ENCODE measurements around the gene HOXD11. TPM values are rescaled to one million over a fixed set of nuclear protein-coding genes. Genes with fewer than 3 reads are reported as not detected.

The HOXD11 gene
- total and polyA plus RNA-seq, 2 donors (not counting 3 experiments of a cell fraction or from before 2014, with no cell fraction given) = not detected

DNA sequence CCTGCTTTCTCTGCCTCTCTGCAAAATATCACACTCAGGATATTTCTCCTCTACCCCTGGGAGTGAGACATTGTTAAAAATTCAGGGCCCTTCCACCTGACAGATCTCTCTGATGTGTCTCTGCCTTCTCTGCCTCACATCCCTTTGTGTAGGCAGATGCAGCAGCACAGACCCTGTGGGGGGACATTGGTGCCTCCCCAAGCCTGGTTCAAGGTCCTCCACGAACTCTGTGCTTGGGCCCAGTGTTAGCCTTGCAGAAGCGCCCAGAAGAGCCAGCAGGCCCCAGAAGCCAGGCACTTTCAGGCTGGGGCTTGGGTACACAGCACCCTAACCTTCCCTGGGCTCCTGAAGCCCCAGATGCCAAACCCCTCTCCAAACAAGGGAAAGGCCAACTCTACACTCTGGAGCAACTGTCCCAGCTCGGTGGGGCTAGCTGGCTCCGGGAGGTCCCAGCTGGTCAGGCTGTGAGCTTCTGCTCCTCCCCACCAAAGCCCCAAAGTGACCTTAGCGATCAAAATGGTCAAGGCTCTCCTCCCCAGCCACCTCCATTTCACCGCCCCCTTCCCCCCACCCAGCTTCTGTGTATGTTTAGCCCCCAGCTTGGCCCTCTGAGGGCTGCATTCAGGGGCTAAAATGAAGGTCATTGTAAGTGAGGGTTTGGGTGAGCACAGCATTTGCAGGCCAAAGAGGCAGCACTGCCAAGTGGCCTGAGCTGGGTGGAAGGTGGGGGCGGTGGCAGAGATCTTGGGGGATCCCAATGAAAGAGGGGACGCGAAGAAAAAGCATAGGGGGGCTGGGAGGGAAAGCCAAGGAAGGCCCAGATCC is 18.1 kb downstream of the HOXD11 start:
- POLR2A ChIA-PET = interaction anchor here (0.5 kb wide), 1 partner anchor 513 kb away, joined by 8 read pairs; no protein-coding TSS in a partner anchor
- CTCF ChIA-PET = interaction anchor here (0.6 to 10.1 kb wide), 10 partner anchors 294 to 1038 kb away, joined by 4 to 458 read pairs (median 80); no protein-coding TSS in a partner anchor
- dilution Hi-C loops (cut with MboI; ENCODE audit: extremely low pct_ligation_motif_present, low sequenced_read_pairs) = loop anchor here (25.0 kb wide), 1 partner anchor 512 kb away; no protein-coding TSS in a partner anchor

More for the DNA sequence above, 18.1 kb downstream of the HOXD11 start:
- BruUV-seq (replicated peaks) = no TSS peak
- Histone ChIP-seq H3K27ac (ENCODE audit: insufficient read depth, low read depth, low read length) (no peak overlapping the region), H3K4me3 (replicated peaks in 1 of 3; ENCODE audit: insufficient read depth in 1 of 3, low read depth in 1 of 3, low read length in 3 of 3) (no peak overlapping the region), H3K79me2 (ENCODE audit: control insufficient read depth, insufficient read depth, low read length) (no peaks in the 10 kb centered on the region), H3K9ac (replicated peaks; ENCODE audit: extremely low read depth, insufficient read depth, low read length) (no peak overlapping the region), H2AFZ (ENCODE audit: low read depth, low read length) (no peak overlapping the region), H4K20me1 (replicated peaks; ENCODE audit: control insufficient read depth, extremely low read depth, insufficient read depth, low read length) (no peaks in the 10 kb centered on the region), H3K9me1 (replicated peaks; ENCODE audit: control insufficient read depth, extremely low read depth, insufficient read depth, low read length) (no peaks in the 10 kb centered on the region), H3K36me3 (ENCODE audit: control insufficient read depth in 2 of 2, extremely low read depth in 1 of 2, insufficient read depth in 2 of 2, low read length in 2 of 2) (no peaks in the 10 kb centered on the region), H3K9me3 (replicated peaks; ENCODE audit: control insufficient read depth, insufficient read depth, low read length) (no peaks in the 10 kb centered on the region), H3K27me3 (ENCODE audit: control insufficient read depth in 2 of 2, insufficient read depth in 2 of 2, low read length in 2 of 2) (peaks cover 20 to 26% of the 10 kb centered on the region in 2 experiments), H3K4me2 (ENCODE audit: insufficient read depth, low read length) (no peak overlapping the region), H3K4me1 (ENCODE audit: control insufficient read depth, extremely low read depth, insufficient read depth, low read length) (peaks cover 31% of the 10 kb centered on the region)
- FAIRE-seq (no peak), DNase-seq (ENCODE audit: low read depth, low spot score) (no peak)
- TF ChIP-seq, protein P1, sequence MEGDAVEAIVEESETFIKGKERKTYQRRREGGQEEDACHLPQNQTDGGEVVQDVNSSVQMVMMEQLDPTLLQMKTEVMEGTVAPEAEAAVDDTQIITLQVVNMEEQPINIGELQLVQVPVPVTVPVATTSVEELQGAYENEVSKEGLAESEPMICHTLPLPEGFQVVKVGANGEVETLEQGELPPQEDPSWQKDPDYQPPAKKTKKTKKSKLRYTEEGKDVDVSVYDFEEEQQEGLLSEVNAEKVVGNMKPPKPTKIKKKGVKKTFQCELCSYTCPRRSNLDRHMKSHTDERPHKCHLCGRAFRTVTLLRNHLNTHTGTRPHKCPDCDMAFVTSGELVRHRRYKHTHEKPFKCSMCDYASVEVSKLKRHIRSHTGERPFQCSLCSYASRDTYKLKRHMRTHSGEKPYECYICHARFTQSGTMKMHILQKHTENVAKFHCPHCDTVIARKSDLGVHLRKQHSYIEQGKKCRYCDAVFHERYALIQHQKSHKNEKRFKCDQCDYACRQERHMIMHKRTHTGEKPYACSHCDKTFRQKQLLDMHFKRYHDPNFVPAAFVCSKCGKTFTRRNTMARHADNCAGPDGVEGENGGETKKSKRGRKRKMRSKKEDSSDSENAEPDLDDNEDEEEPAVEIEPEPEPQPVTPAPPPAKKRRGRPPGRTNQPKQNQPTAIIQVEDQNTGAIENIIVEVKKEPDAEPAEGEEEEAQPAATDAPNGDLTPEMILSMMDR (IDR thresholded peaks at IDR 0.05; ENCODE audit: extremely low read depth in 1 of 2, insufficient read depth in 1 of 2, low read depth in 1 of 2, low read length in 2 of 2) = no peak
- TF ChIP-seq EZH2 (IDR thresholded peaks at IDR 0.05; ENCODE audit: borderline replicate concordance, low read depth, low read length, severe bottlenecking) = no peak
- TF ChIP-seq MYC (IDR thresholded peaks at IDR 0.05; ENCODE audit: low read depth, low read length) = no peak
- no peak for TF ChIP-seq POLR2A (IDR thresholded peaks at IDR 0.05; ENCODE audit: low read depth, low read length)
- no peak for TF ChIP-seq JUN (IDR thresholded peaks at IDR 0.05; ENCODE audit: borderline replicate concordance, insufficient read depth, insufficient read length, low read depth)
- TF ChIP-seq GATA2 (IDR thresholded peaks at IDR 0.05; ENCODE audit: insufficient read depth, insufficient read length, low read depth, low read length) = no peak
- TF ChIP-seq MAX (IDR thresholded peaks at IDR 0.05; ENCODE audit: insufficient read depth, insufficient read length) = no peak
- intact Hi-C loops (cut with micrococcal nuclease) = loop anchor here (5.0 kb wide), 2 partner anchors 932 to 1632 kb away; no protein-coding TSS in a partner anchor

Data from endothelial cell of umbilical vein (primary cell).